ENCODE measurements around the gene NDST1.
A peak's percentile ranks its signal among the peaks of the same experiment; 100 is the strongest.

Gene NDST1

DNA sequence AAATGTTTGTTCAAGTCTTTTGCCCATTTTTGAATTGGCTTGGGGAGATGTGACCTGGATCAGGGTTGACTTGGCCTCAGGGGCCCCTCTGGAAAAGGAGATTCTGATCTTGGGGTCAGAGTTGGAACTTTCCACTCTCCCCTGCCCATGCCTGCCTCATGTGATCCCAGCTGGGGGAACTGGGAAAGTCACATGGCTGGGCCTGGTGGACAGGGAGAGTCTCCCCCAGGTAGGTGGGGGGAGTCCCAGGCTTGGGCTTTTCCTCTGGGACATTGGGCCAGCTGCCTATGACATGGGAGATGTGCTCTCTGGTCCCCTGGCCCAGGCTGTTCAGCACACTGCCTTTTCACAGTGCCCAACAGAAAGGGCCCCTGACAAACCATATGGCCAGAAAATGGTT lies 60.7 kb downstream of the NDST1 start:
- no peak for DNase-seq
- no peak overlapping the region for H3K27ac ChIP-seq
- in situ Hi-C loops (cut with HindIII; ENCODE audit: low pct_ligation_motif_present, low sequenced_read_pairs), result loop anchor here (25.0 kb wide), 1 partner anchor 94 kb away; the partner anchor contains the start of gene MYOZ3
- H3K27me3 ChIP-seq (replicated peaks), result no peaks in the 10 kb centered on the region
- H3K4me3 ChIP-seq (ENCODE audit: low read depth, low read length), result no peak overlapping the region
- no peak for TF ChIP-seq CTCF (IDR thresholded peaks at IDR 0.05; ENCODE audit: low read depth, low read length, missing control alignments)
- H3K36me3 ChIP-seq (replicated peaks), result no peaks in the 10 kb centered on the region

- in situ Hi-C loops (cut with HindIII; ENCODE audit: low pct_ligation_motif_present, low sequenced_read_pairs), result loop anchor here (25.0 kb wide), 1 partner anchor 92 kb away; the partner anchor contains the start of gene MYOZ3
- Histone ChIP-seq H3K27ac (no peak overlapping the region), H3K36me3 (replicated peaks) (no peaks in the 10 kb centered on the region), H3K27me3 (replicated peaks) (no peaks in the 10 kb centered on the region), H3K4me3 (ENCODE audit: low read depth, low read length) (no peak overlapping the region)
- no peak for TF ChIP-seq CTCF (IDR thresholded peaks at IDR 0.05; ENCODE audit: low read depth, low read length, missing control alignments)
- no peak for DNase-seq
Measured at GRCh38 chr5:150570333-150570732, 62.4 kb downstream of the NDST1 start.

- H3K4me3 ChIP-seq (ENCODE audit: low read depth, low read length), result no peak overlapping the region
- in situ Hi-C loops (cut with HindIII; ENCODE audit: low pct_ligation_motif_present, low sequenced_read_pairs), result loop anchor here (25.0 kb wide), 1 partner anchor 90 kb away; the partner anchor contains the start of gene MYOZ3
- DNase-seq, result no peak
Measured at GRCh38 chr5:150571836-150572235, 63.9 kb downstream of the NDST1 start.

GRCh38 chr5:150573216-150573615 lies 65.3 kb downstream of the NDST1 start:
- H3K27ac ChIP-seq, result no peak overlapping the region
- in situ Hi-C loops (cut with HindIII; ENCODE audit: low pct_ligation_motif_present, low sequenced_read_pairs), result loop anchor here (25.0 kb wide), 1 partner anchor 89 kb away; the partner anchor contains the start of gene MYOZ3
- H3K36me3 ChIP-seq (replicated peaks), result no peaks in the 10 kb centered on the region

More at GRCh38 chr5:150571836-150572235, 63.9 kb downstream of the NDST1 start:
- no peaks in the 10 kb centered on the region for H3K27me3 ChIP-seq (replicated peaks)
- no peak for TF ChIP-seq CTCF (IDR thresholded peaks at IDR 0.05; ENCODE audit: low read depth, low read length, missing control alignments)
- no peaks in the 10 kb centered on the region for H3K36me3 ChIP-seq (replicated peaks)
- H3K27ac ChIP-seq, result no peak overlapping the region

GRCh38 chr5:150573867-150574817 lies 66.2 kb downstream of the NDST1 start:
- H3K36me3 ChIP-seq (replicated peaks), result no peaks in the 10 kb centered on the region
- no peak for DNase-seq
- peak; percentile 59 for TF ChIP-seq CTCF (IDR thresholded peaks at IDR 0.05; ENCODE audit: low read depth, low read length, missing control alignments)
- H3K27me3 ChIP-seq (replicated peaks), result no peaks in the 10 kb centered on the region
- in situ Hi-C loops (cut with HindIII; ENCODE audit: low pct_ligation_motif_present, low sequenced_read_pairs), result loop anchor here (25.0 kb wide), 1 partner anchor 88 kb away; the partner anchor contains the start of gene MYOZ3
- no peak overlapping the region for H3K4me3 ChIP-seq (ENCODE audit: low read depth, low read length)
- no peak overlapping the region for H3K27ac ChIP-seq

More at GRCh38 chr5:150573216-150573615, 65.3 kb downstream of the NDST1 start:
- Histone ChIP-seq H3K27me3 (replicated peaks) (no peaks in the 10 kb centered on the region), H3K4me3 (ENCODE audit: low read depth, low read length) (no peak overlapping the region)
- no peak for TF ChIP-seq CTCF (IDR thresholded peaks at IDR 0.05; ENCODE audit: low read depth, low read length, missing control alignments)
- no peak for DNase-seq

Data from brain microvascular endothelial cell (primary cell).